Peyer's patch (tissue), 4 donors: ENCODE results near the gene PPP1R37. TPM values are rescaled to one million over a fixed set of nuclear protein-coding genes. Genes with fewer than 3 reads are reported as not detected.

ENCODE experiments used
- DNase-seq, 3 donors: peaks; one replicate each; pipeline ENCODE4 v3.0.0-alpha.2; 2017 to 2019
- H3K27ac ChIP-seq, 4 donors: fragments of 200-600 bp; sonication (generic); one replicate each; pipeline ENCODE4 v1.5.1; 2016 to 2019
- H3K27me3 ChIP-seq, 2 donors: fragments of 200-600 bp; sonication (generic); one replicate each; pipeline ENCODE4 v1.5.1; 2019
- H3K36me3 ChIP-seq, 3 donors: fragments of 200-600 bp; sonication (generic); one replicate each; pipeline ENCODE4 v1.5.1; 2016 to 2019
- H3K4me1 ChIP-seq, 4 donors: fragments of 200-600 bp; sonication (generic); one replicate each; pipeline ENCODE4 v1.5.1; 2016 to 2019
- H3K4me3 ChIP-seq, 4 donors: fragments of 200-600 bp; sonication (generic); 1 replicate in 3 of 4; 2 replicates in 1 of 4; pipeline ENCODE4 v1.5.1; 2016 to 2019; ENCODE audit warnings: mild to moderate bottlenecking in 1 of 4
- H3K9me3 ChIP-seq, 4 donors: fragments of 200-600 bp; sonication (generic); one replicate each; pipeline ENCODE4 v1.5.1; 2016 to 2019; ENCODE audit warnings: mild to moderate bottlenecking in 1 of 4
- POLR2A ChIP-seq, 2 donors: fragments of 450-650 bp; IDR thresholded peaks; one replicate each; pipeline ENCODE4 v1.5.1; 2017; ENCODE audit warnings: antibody characterized with exemption in 2 of 2, mild to moderate bottlenecking in 2 of 2, moderate library complexity in 2 of 2
- total RNA-seq, 4 donors: library from RNA; depleted of rRNA; stranded (reverse); fragments of >200 nt; gene quantifications; one replicate each; pipeline ENCODE4 v1.1.0, GENCODE V29; 2016
- TF ChIP-seq, protein P1 (sequence below), 6 experiments: fragments of 450-650 bp in 4 of 6; fragments of 200-600 bp in 2 of 6; sonication (generic) in 1 of 6; IDR thresholded peaks; one replicate each; pipeline ENCODE4 v1.5.1; 2017 to 2019; ENCODE audit warnings: antibody characterized with exemption in 6 of 6, mild to moderate bottlenecking in 3 of 6, moderate library complexity in 1 of 6

The PPP1R37 gene
- total RNA-seq, 4 donors from 2014 or later = 41.8 to 75.1 (median 54.2) TPM

DNA sequence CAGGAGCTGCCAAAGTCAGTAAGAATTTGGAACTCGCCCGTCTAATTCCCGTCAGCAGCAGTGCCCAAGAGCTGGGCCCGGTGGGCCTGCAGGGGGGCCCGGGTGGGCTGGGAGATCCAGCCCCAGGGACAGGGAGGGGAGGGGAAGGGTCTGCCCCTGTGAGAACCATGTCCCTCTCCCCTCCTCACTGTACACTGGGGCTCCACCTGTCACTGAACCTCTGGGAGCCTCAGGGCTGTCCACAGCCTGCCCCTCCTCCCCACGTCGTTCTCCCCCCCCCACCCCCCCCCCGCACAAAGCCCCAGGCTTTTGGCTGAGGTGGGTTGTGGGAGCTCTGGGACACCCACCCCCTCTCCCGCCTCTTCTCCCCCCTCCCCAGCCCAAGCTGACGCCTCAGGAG, 24.9 kb upstream of the PPP1R37 start:
- Histone ChIP-seq H3K27me3 (no peaks in the 10 kb centered on the region), H3K4me3 (no peak overlapping the region), H3K9me3 (no peaks in the 10 kb centered on the region), H3K27ac (no peak overlapping the region), H3K4me1 (no peaks in the 10 kb centered on the region), H3K36me3 (peaks cover 0 to 92% (median 0%) of the 10 kb centered on the region in 3 donors)
- TF ChIP-seq, protein P1, sequence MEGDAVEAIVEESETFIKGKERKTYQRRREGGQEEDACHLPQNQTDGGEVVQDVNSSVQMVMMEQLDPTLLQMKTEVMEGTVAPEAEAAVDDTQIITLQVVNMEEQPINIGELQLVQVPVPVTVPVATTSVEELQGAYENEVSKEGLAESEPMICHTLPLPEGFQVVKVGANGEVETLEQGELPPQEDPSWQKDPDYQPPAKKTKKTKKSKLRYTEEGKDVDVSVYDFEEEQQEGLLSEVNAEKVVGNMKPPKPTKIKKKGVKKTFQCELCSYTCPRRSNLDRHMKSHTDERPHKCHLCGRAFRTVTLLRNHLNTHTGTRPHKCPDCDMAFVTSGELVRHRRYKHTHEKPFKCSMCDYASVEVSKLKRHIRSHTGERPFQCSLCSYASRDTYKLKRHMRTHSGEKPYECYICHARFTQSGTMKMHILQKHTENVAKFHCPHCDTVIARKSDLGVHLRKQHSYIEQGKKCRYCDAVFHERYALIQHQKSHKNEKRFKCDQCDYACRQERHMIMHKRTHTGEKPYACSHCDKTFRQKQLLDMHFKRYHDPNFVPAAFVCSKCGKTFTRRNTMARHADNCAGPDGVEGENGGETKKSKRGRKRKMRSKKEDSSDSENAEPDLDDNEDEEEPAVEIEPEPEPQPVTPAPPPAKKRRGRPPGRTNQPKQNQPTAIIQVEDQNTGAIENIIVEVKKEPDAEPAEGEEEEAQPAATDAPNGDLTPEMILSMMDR (IDR thresholded peaks at IDR 0.05) = no peak
- no peak for DNase-seq

DNA sequence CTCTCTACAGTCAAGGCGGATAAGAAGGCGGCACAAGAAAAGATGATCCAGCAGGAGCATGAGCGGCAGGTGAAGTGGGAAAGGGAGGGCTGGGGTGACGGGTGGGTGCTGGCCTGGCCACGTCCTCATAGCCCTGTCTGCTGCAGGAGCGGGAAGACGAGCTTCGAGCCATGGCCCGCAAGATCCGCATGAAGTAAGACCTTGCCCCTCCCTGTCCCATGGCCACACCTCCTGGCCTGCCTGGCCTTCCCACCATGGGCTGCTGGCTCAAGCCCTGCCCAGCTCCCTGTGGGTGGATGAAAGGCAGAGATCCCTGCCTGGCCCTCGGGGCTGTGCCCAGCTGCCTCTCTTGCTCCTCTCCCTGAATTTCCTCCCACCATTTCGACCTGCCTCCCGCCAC, 23.9 kb upstream of the PPP1R37 start:
- H3K4me3 ChIP-seq = no peak overlapping the region
- H3K9me3 ChIP-seq = no peaks in the 10 kb centered on the region
- H3K4me1 ChIP-seq = no peaks in the 10 kb centered on the region
- H3K27me3 ChIP-seq = no peaks in the 10 kb centered on the region
- TF ChIP-seq, protein P1 (IDR thresholded peaks at IDR 0.05) = no peak
- TF ChIP-seq POLR2A (IDR thresholded peaks at IDR 0.05) = no peak
- peak in 1 of 3 donors; percentile 64 for DNase-seq
- no peak overlapping the region for H3K27ac ChIP-seq
- H3K36me3 ChIP-seq = peaks cover 0 to 82% (median 0%) of the 10 kb centered on the region in 3 donors

DNA sequence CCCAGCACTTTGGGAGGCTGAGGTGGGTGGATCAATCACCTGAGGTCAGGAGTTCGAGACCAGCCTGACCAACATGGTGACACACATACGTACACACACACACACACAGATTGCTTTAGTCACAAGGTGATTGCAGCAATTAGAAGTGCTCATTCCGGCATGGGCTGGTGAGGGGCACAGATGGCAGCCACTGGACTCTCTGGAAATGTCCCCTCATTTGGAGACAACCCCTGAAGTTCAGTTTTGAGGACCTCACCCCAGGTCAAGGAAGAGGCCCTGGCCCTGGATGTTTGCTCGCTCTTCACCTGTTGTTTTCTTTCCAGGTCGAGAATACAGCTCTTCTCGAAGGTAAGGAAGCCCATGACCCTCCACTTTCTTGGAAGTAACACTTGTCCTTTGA, 22.8 kb upstream of the PPP1R37 start:
- no peak for DNase-seq
- H3K4me3 ChIP-seq = no peak overlapping the region
- H3K4me1 ChIP-seq = peaks cover 0 to 8% (median under 1%) of the 10 kb centered on the region in 4 donors
- TF ChIP-seq, protein P1 (IDR thresholded peaks at IDR 0.05) = no peak
- TF ChIP-seq POLR2A (IDR thresholded peaks at IDR 0.05) = no peak
- H3K27me3 ChIP-seq = no peaks in the 10 kb centered on the region
- no peaks in the 10 kb centered on the region for H3K9me3 ChIP-seq
- peaks cover 0 to 71% (median 0%) of the 10 kb centered on the region in 3 donors for H3K36me3 ChIP-seq
- no peak overlapping the region for H3K27ac ChIP-seq

DNA sequence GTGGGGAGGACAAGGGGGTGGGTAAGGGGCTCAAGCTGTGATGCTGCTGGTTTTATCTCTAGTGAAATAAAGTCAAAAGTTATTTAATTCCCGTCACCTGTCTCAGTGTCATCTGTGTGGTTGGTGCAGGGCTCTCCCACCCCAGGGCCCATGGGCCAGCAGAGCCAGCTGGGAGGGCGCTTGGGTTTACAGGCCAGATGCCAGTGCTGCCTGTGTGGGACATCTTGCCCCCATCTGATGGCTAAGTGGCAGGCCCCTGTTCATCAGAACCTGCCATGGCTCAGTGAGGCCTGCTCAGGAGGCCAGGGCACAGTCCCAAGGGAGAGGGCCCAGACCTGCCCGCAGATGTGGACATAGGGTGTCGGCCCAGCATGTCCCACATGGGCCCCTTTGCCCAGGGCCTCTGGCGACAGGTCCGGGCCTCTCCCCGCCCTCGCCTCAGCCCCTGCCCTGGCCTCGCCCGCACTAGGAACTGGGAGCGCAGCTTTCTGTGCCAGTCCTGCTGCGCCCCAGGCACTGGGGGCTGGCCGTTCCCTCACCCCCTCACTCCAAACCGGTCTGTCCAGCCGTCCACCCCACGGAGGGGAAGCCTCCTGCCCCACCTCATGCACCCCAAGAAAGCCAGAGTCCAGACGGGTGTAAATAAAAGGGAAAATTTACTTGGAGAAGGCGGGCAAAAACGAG, 22.0 kb upstream of the PPP1R37 start:
- Histone ChIP-seq H3K27me3 (no peaks in the 10 kb centered on the region), H3K4me1 (peaks cover 0 to 14% (median 4%) of the 10 kb centered on the region in 4 donors), H3K9me3 (no peaks in the 10 kb centered on the region), H3K36me3 (peaks cover 0 to 63% (median 0%) of the 10 kb centered on the region in 3 donors), H3K27ac (no peak overlapping the region), H3K4me3 (no peak overlapping the region)
- no peak for DNase-seq
- TF ChIP-seq POLR2A (IDR thresholded peaks at IDR 0.05) = no peak
- TF ChIP-seq, protein P1 (IDR thresholded peaks at IDR 0.05) = no peak

DNA sequence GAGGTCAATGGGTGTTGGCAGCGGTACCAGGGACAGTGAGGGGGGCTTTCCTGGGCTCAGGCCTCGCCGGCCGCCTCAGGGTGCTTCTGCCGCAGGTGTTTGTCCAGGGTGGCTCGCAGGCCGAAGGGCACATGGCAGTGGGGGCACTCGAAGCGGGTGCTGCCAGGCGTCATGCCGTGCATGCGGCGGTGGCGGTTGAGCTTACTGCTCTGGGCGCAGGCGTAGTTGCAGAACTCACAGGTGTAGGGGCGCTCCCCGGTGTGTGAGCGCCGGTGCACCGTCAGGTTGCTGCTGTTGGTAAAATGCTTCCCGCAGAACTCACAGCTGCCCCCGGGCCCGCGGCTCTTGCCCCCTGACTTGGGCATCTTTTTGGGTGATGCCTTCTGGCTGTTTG, 21.4 kb upstream of the PPP1R37 start:
- no peaks in the 10 kb centered on the region for H3K27me3 ChIP-seq
- no peak for DNase-seq
- H3K4me3 ChIP-seq = no peak overlapping the region
- no peaks in the 10 kb centered on the region for H3K9me3 ChIP-seq
- H3K36me3 ChIP-seq = peaks cover 0 to 60% (median 0%) of the 10 kb centered on the region in 3 donors
- H3K27ac ChIP-seq = no peak overlapping the region
- H3K4me1 ChIP-seq = peaks cover 0 to 17% (median 4%) of the 10 kb centered on the region in 4 donors
- no peak for TF ChIP-seq POLR2A (IDR thresholded peaks at IDR 0.05)
- TF ChIP-seq, protein P1 (IDR thresholded peaks at IDR 0.05) = no peak
